Natural killer cell treated with Interleukin-12 subunit alpha and Interleukin-12 subunit beta and Interleukin-15 and Interleukin-18, amount 100 ng/mL, for 72 hours (primary cell): ENCODE measurements around the gene ZMYND12. TPM values are rescaled to one million over a fixed set of nuclear protein-coding genes. Genes with fewer than 3 reads are reported as not detected.

ENCODE experiments used
- ATAC-seq, 2 donors: fragments of 150-1000 bp; cut with Tn5 transposase in 1 of 2; sonication (Bioruptor Pico), chemical (Tn5 transposase) in 1 of 2; 2 replicates each; pipeline ENCODE4 v1.10.0; 2021
- DNase-seq: peaks from one replicate; pipeline ENCODE4 v3.0.0; 2022; ENCODE audit warnings: low spot score
- H3K27ac Mint-ChIP-seq, 2 donors: 1 replicate in 1 of 2; 2 replicates in 1 of 2; pipeline ENCODE4 v1.8.0; 2022; ENCODE audit warnings: mixed read lengths in 2 of 2, mild to moderate bottlenecking in 1 of 2, moderate library complexity in 1 of 2
- H3K27me3 Mint-ChIP-seq, 2 donors: 1 replicate in 1 of 2; 2 replicates in 1 of 2; pipeline ENCODE4 v1.8.0; 2022; ENCODE audit warnings: mixed read lengths in 2 of 2
- H3K36me3 Mint-ChIP-seq: one replicate; pipeline ENCODE4 v1.8.0; 2022; ENCODE audit warnings: mixed read lengths
- H3K4me1 Mint-ChIP-seq, 2 donors: 1 replicate in 1 of 2; 2 replicates in 1 of 2; pipeline ENCODE4 v1.8.0; 2022; ENCODE audit warnings: low read depth in 2 of 2, mixed read lengths in 2 of 2, mild to moderate bottlenecking in 1 of 2
- H3K4me3 Mint-ChIP-seq: one replicate; pipeline ENCODE4 v1.8.0; 2022; ENCODE audit warnings: mixed read lengths
- H3K9me3 Mint-ChIP-seq: 2 replicates; pipeline ENCODE4 v1.8.0; 2022; ENCODE audit warnings: mixed read lengths
- total RNA-seq, 2 donors: library from RNA; stranded (reverse); gene quantifications; one replicate each; pipeline ENCODE4 v1.2.3, GENCODE V29; 2022

ZMYND12 gene
- total RNA-seq, 2 donors from 2014 or later, result not detected

GRCh38 chr1:42399315-42400100 is 56.3 kb downstream of the ZMYND12 start:
- Mint-ChIP-seq H3K36me3 (no peaks in the 10 kb centered on the region), H3K4me1 (no peaks in the 10 kb centered on the region), H3K4me3 (no peak overlapping the region), H3K27me3 (peaks cover 4 to 6% of the 10 kb centered on the region in 2 donors), H3K9me3 (no peaks in the 10 kb centered on the region), H3K27ac (no peak overlapping the region)
- no peak for ATAC-seq
- no peak for DNase-seq

GRCh38 chr1:42392967-42393848 is 62.6 kb downstream of the ZMYND12 start:
- no peak overlapping the region for H3K4me3 Mint-ChIP-seq
- peaks cover 11% of the 10 kb centered on the region in 2 donors for H3K27me3 Mint-ChIP-seq
- ATAC-seq (peak in 1 of 2 donors; percentile 62), DNase-seq (no peak)
- H3K4me1 Mint-ChIP-seq, result no peaks in the 10 kb centered on the region
- H3K36me3 Mint-ChIP-seq, result no peaks in the 10 kb centered on the region
- H3K27ac Mint-ChIP-seq, result no peak overlapping the region
- H3K9me3 Mint-ChIP-seq, result no peaks in the 10 kb centered on the region

GRCh38 chr1:42392255-42392654 is 63.6 kb downstream of the ZMYND12 start:
- Mint-ChIP-seq H3K9me3 (no peaks in the 10 kb centered on the region), H3K27ac (no peak overlapping the region), H3K27me3 (peaks cover 14 to 17% of the 10 kb centered on the region in 2 donors), H3K4me1 (no peaks in the 10 kb centered on the region), H3K36me3 (no peaks in the 10 kb centered on the region), H3K4me3 (no peak overlapping the region)
- DNase-seq, result no peak
- no peak for ATAC-seq

GRCh38 chr1:42386051-42386450 is 69.8 kb downstream of the ZMYND12 start:
- no peak overlapping the region for H3K27ac Mint-ChIP-seq
- no peak overlapping the region for H3K4me3 Mint-ChIP-seq
- no peaks in the 10 kb centered on the region for H3K36me3 Mint-ChIP-seq

GRCh38 chr1:42385283-42385682 is 70.5 kb downstream of the ZMYND12 start:
- ATAC-seq (no peak), DNase-seq (no peak)
- no peaks in the 10 kb centered on the region for H3K4me1 Mint-ChIP-seq
- peaks cover 11 to 35% of the 10 kb centered on the region in 2 donors for H3K27me3 Mint-ChIP-seq
- H3K27ac Mint-ChIP-seq, result no peak overlapping the region
- no peaks in the 10 kb centered on the region for H3K9me3 Mint-ChIP-seq
- H3K36me3 Mint-ChIP-seq, result no peaks in the 10 kb centered on the region
- H3K4me3 Mint-ChIP-seq, result no peak overlapping the region

More at GRCh38 chr1:42386051-42386450, 69.8 kb downstream of the ZMYND12 start:
- H3K27me3 Mint-ChIP-seq, result peaks cover 11 to 35% of the 10 kb centered on the region in 2 donors
- no peak for ATAC-seq
- H3K9me3 Mint-ChIP-seq, result no peaks in the 10 kb centered on the region
- no peak for DNase-seq
- H3K4me1 Mint-ChIP-seq, result no peaks in the 10 kb centered on the region

- Mint-ChIP-seq H3K4me3 (peak overlapping the region; percentile 60), H3K27me3 (peaks cover 15 to 45% of the 10 kb centered on the region in 2 donors), H3K36me3 (no peaks in the 10 kb centered on the region), H3K27ac (no peak overlapping the region), H3K4me1 (peaks cover 0 to 2% of the 10 kb centered on the region in 2 donors), H3K9me3 (no peaks in the 10 kb centered on the region)
- DNase-seq (no peak), ATAC-seq (no peak)
Observed at GRCh38 chr1:42381280-42381673, 74.5 kb downstream of the ZMYND12 start.

GRCh38 chr1:42380586-42381279 is 75.1 kb downstream of the ZMYND12 start, which contains the start of gene RIMKLA:
Gene RIMKLA (plus strand): TSS chr1:42380792. CDS start chr1:42380935, 143 bp downstream.
- Mint-ChIP-seq H3K27ac (no peak within 1 kb of the TSS), H3K4me3 (peak within 1 kb of the TSS; percentile 69), H3K9me3 (no peaks in the 10 kb centered on the region), H3K27me3 (peaks cover 15 to 42% of the 10 kb centered on the region in 2 donors), H3K4me1 (peaks cover 0 to 2% of the 10 kb centered on the region in 2 donors), H3K36me3 (no peaks in the 10 kb centered on the region)
- ATAC-seq (peak; percentile 94 to 98), DNase-seq (peak; percentile 76)

Other genes starting within 250 kb of the ZMYND12 start
- gene FOXJ3, start 120.8 kb downstream of the ZMYND12 start, total RNA-seq, result 10 to 100 TPM; 57.9 to 69.9 TPM
- 1 to 10 TPM in 1 of 2 donors, under 1 TPM in 1; 0.98 to 8.8 TPM for gene RIMKLA, start 75.2 kb downstream of the ZMYND12 start, total RNA-seq
- gene PPCS, start 521 bp upstream of the ZMYND12 start, total RNA-seq, result 10 to 100 TPM; 26.4 to 31.3 TPM
- 1 to 10 TPM in 1 of 2 donors, under 1 TPM in 1; 0.76 to 2.6 TPM for gene CCDC30, start 7.3 kb upstream of the ZMYND12 start, total RNA-seq
- gene PPIH, start 202.4 kb upstream of the ZMYND12 start, total RNA-seq, result 100 to 1,000 TPM in 1 of 2 donors, 10 to 100 TPM in 1; 65.4 to 102 TPM
- 100 to 1,000 TPM; 459 to 670 TPM for gene YBX1, start 226.4 kb upstream of the ZMYND12 start, total RNA-seq